ENCODE data around the gene LRMDA.

DNA sequence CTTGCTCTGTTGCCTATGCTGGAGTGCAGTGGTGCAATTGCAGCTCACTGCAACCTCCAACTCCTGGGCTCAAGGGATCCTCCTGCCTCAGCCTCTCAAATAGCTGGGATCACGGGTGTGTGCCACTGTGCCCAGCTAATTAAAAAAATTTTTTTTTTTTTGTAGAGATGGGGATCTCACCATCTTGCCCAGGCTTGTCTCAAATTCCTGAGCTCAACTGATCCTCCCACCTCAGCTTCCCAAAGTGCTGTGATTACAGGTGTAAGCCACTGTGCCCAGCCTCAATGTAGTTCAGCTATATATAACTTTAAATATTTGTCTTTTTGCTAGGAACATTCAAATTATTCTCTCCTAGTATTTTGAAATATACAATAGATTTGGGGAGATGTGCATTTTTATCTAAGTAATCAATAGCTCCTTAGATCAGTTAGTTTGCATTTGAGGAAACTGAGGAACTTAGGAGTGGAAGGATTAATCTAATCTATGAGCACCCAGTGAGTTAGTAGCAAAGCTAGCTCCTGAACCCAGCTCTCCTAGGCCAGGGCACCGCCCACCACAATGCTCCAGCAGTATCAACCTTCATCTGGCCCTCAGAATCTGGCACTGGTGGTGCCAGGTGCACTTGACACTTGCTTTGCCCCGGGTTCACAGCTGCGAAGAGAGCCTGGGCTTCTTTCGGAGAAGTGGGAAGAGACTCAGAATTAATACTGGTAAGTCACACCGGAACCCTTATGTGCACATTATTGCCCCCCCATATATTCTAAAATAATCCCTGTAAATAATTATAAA is 5.9 kb upstream of the LRMDA start:
- TF ChIP-seq, protein P1, sequence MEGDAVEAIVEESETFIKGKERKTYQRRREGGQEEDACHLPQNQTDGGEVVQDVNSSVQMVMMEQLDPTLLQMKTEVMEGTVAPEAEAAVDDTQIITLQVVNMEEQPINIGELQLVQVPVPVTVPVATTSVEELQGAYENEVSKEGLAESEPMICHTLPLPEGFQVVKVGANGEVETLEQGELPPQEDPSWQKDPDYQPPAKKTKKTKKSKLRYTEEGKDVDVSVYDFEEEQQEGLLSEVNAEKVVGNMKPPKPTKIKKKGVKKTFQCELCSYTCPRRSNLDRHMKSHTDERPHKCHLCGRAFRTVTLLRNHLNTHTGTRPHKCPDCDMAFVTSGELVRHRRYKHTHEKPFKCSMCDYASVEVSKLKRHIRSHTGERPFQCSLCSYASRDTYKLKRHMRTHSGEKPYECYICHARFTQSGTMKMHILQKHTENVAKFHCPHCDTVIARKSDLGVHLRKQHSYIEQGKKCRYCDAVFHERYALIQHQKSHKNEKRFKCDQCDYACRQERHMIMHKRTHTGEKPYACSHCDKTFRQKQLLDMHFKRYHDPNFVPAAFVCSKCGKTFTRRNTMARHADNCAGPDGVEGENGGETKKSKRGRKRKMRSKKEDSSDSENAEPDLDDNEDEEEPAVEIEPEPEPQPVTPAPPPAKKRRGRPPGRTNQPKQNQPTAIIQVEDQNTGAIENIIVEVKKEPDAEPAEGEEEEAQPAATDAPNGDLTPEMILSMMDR (IDR thresholded peaks at IDR 0.05): no peak
- TF ChIP-seq POLR2A (IDR thresholded peaks at IDR 0.05) (no peak), EP300 (IDR thresholded peaks at IDR 0.05) (no peak), POLR2AphosphoS5 (IDR thresholded peaks at IDR 0.05) (no peak)
